GM10266 (cell line): ENCODE results near the gene IGFN1.

ENCODE experiments used
- DNase-seq: peaks from one replicate; pipeline ENCODE4 v3.0.0; 2012; ENCODE audit errors: extremely low spot score
- CTCF ChIP-seq: IDR thresholded peaks from 2 replicates; pipeline ENCODE4 v1.5.1; 2012; ENCODE audit warnings: mild to moderate bottlenecking, low read depth; ENCODE audit not compliant: control insufficient read depth, insufficient read depth; ENCODE audit errors: missing control alignments

IGFN1 gene

GRCh38 chr1:201248721-201249559 is 58.3 kb downstream of the IGFN1 start:
- no peak for DNase-seq
- no peak for TF ChIP-seq CTCF

GRCh38 chr1:201250326-201251011 is 59.8 kb downstream of the IGFN1 start:
- DNase-seq: no peak
- no peak for TF ChIP-seq CTCF

- TF ChIP-seq CTCF: no peak
- DNase-seq: no peak
Observed at GRCh38 chr1:201251411-201251810, 60.8 kb downstream of the IGFN1 start.

- DNase-seq: no peak
- no peak for TF ChIP-seq CTCF
Observed at GRCh38 chr1:201251851-201252430, 61.3 kb downstream of the IGFN1 start.

- no peak for DNase-seq
- TF ChIP-seq CTCF: no peak
Observed at GRCh38 chr1:201252944-201253371, 62.3 kb downstream of the IGFN1 start.

GRCh38 chr1:201253411-201253810 is 62.8 kb downstream of the IGFN1 start:
- no peak for TF ChIP-seq CTCF
- no peak for DNase-seq
